ENCODE results near the gene RPL35A.

DNA sequence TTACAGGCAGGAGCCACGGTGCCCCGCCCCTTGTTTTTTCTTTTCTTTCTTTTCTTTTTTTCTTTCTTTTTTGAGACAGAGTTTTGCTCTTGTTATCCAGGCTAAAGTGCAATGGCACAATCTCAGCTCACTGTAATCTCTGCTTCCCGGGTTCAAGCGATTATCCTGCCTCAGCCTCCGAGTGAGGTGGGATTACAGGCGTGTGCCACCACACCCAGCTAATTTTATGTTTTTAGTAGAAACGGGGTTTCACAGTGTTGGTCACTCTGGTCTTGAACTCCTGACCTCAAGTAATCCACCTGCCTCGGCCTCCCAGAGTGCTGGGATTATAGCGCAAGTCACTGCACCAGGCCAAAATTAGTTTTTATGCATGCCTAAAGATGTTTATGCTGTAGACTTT, 2.5 kb downstream of the RPL35A start:
- TF ChIP-seq CTCF (IDR thresholded peaks at IDR 0.05) (no peak), POLR2A (IDR thresholded peaks at IDR 0.05) (no peak)

Measured in heart left ventricle (tissue), 13 donors.